ENCODE results near the gene CEND1. TPM values are rescaled to one million over a fixed set of nuclear protein-coding genes. Genes with fewer than 3 reads are reported as not detected.

Gene CEND1
- total and polyA plus RNA-seq, 2 of the 13 experiments (the other 11 are each of a cell fraction or from before 2014, with no cell fraction given), result not detected

- TF ChIP-seq, protein P1, sequence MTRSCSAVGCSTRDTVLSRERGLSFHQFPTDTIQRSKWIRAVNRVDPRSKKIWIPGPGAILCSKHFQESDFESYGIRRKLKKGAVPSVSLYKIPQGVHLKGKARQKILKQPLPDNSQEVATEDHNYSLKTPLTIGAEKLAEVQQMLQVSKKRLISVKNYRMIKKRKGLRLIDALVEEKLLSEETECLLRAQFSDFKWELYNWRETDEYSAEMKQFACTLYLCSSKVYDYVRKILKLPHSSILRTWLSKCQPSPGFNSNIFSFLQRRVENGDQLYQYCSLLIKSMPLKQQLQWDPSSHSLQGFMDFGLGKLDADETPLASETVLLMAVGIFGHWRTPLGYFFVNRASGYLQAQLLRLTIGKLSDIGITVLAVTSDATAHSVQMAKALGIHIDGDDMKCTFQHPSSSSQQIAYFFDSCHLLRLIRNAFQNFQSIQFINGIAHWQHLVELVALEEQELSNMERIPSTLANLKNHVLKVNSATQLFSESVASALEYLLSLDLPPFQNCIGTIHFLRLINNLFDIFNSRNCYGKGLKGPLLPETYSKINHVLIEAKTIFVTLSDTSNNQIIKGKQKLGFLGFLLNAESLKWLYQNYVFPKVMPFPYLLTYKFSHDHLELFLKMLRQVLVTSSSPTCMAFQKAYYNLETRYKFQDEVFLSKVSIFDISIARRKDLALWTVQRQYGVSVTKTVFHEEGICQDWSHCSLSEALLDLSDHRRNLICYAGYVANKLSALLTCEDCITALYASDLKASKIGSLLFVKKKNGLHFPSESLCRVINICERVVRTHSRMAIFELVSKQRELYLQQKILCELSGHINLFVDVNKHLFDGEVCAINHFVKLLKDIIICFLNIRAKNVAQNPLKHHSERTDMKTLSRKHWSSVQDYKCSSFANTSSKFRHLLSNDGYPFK (CRISPR knock-in tag; IDR thresholded peaks at IDR 0.05; ENCODE audit: borderline replicate concordance), result peak; percentile 62; the same call in 1 of the 2 replicates
- TF ChIP-seq IRF9 (CRISPR knock-in tag; IDR thresholded peaks at IDR 0.05; ENCODE audit: borderline replicate concordance) (no peak; the same call in 1 of the 2 replicates), HMGXB3 (CRISPR knock-in tag; IDR thresholded peaks at IDR 0.05; ENCODE audit: borderline replicate concordance) (0 out of 2 replicates have a peak, but pooled peaks have one; percentile 47), ETV5 (CRISPR knock-in tag; IDR thresholded peaks at IDR 0.05; ENCODE audit: borderline replicate concordance) (no peak), BCL3 (CRISPR knock-in tag; IDR thresholded peaks at IDR 0.05) (no peak), ZNF879 (CRISPR knock-in tag; IDR thresholded peaks at IDR 0.05) (0 out of 2 replicates have a peak, but pooled peaks have one; percentile 40), ZNF30 (CRISPR knock-in tag; IDR thresholded peaks at IDR 0.05) (no peak), ZBTB42 (CRISPR knock-in tag; IDR thresholded peaks at IDR 0.05) (no peak), ZNF607 (CRISPR knock-in tag; IDR thresholded peaks at IDR 0.05; ENCODE audit: borderline replicate concordance) (peak; percentile 58; the same call in 1 of the 2 replicates), TBX3 (IDR thresholded peaks at IDR 0.05; ENCODE audit: borderline replicate concordance) (0 out of 2 replicates have a peak, but pooled peaks have one; percentile 17)
- TF ChIP-seq, protein P2, sequence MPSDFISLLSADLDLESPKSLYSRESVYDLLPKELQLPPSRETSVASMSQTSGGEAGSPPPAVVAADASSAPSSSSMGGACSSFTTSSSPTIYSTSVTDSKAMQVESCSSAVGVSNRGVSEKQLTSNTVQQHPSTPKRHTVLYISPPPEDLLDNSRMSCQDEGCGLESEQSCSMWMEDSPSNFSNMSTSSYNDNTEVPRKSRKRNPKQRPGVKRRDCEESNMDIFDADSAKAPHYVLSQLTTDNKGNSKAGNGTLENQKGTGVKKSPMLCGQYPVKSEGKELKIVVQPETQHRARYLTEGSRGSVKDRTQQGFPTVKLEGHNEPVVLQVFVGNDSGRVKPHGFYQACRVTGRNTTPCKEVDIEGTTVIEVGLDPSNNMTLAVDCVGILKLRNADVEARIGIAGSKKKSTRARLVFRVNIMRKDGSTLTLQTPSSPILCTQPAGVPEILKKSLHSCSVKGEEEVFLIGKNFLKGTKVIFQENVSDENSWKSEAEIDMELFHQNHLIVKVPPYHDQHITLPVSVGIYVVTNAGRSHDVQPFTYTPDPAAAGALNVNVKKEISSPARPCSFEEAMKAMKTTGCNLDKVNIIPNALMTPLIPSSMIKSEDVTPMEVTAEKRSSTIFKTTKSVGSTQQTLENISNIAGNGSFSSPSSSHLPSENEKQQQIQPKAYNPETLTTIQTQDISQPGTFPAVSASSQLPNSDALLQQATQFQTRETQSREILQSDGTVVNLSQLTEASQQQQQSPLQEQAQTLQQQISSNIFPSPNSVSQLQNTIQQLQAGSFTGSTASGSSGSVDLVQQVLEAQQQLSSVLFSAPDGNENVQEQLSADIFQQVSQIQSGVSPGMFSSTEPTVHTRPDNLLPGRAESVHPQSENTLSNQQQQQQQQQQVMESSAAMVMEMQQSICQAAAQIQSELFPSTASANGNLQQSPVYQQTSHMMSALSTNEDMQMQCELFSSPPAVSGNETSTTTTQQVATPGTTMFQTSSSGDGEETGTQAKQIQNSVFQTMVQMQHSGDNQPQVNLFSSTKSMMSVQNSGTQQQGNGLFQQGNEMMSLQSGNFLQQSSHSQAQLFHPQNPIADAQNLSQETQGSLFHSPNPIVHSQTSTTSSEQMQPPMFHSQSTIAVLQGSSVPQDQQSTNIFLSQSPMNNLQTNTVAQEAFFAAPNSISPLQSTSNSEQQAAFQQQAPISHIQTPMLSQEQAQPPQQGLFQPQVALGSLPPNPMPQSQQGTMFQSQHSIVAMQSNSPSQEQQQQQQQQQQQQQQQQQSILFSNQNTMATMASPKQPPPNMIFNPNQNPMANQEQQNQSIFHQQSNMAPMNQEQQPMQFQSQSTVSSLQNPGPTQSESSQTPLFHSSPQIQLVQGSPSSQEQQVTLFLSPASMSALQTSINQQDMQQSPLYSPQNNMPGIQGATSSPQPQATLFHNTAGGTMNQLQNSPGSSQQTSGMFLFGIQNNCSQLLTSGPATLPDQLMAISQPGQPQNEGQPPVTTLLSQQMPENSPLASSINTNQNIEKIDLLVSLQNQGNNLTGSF (CRISPR knock-in tag; IDR thresholded peaks at IDR 0.05), result no peak
Observed at GRCh38 chr11:838441-839279, 48.8 kb upstream of the CEND1 start (continued).

Measured in HepG2 (cell line).